Astrocyte (in vitro differentiated cells and primary cell): Measurements from ENCODE around the gene NAV2.

ENCODE experiments used
- EZH2 ChIP-seq: IDR thresholded peaks from 2 replicates; pipeline ENCODE4 v1.6.1; 2012; ENCODE audit warnings: mild to moderate bottlenecking, low read length, inconsistent platforms; ENCODE audit not compliant: insufficient read depth
- TF ChIP-seq, protein P1 (sequence below): IDR thresholded peaks from 2 replicates; pipeline ENCODE4 v1.5.1; 2011; ENCODE audit warnings: low read depth, mild to moderate bottlenecking, inconsistent platforms, low read length, moderate library complexity; ENCODE audit not compliant: insufficient read depth

DNA sequence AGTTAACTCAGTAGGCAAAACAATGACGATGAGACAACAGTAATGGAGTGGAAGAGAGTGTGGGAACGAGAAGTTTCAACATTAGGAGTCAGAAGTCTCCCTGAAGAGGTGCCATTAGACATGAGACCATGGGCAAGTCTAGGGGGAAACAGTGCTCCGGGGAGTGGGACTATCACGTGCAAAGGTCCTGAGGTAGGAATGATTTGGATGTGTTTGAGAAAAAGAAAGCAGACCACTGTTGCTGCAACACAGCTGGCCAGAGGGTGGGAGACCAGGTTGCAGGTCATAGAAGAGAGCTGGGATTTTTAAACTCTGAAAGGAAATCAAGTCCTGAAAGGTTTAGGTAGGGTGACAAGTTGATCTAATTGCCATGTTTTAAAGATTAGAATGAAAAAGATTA is 63.0 kb downstream of the NAV2 start:
- TF ChIP-seq, protein P1, sequence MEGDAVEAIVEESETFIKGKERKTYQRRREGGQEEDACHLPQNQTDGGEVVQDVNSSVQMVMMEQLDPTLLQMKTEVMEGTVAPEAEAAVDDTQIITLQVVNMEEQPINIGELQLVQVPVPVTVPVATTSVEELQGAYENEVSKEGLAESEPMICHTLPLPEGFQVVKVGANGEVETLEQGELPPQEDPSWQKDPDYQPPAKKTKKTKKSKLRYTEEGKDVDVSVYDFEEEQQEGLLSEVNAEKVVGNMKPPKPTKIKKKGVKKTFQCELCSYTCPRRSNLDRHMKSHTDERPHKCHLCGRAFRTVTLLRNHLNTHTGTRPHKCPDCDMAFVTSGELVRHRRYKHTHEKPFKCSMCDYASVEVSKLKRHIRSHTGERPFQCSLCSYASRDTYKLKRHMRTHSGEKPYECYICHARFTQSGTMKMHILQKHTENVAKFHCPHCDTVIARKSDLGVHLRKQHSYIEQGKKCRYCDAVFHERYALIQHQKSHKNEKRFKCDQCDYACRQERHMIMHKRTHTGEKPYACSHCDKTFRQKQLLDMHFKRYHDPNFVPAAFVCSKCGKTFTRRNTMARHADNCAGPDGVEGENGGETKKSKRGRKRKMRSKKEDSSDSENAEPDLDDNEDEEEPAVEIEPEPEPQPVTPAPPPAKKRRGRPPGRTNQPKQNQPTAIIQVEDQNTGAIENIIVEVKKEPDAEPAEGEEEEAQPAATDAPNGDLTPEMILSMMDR = no peak
- TF ChIP-seq EZH2 = no peak
